K562 (cell line): ENCODE measurements around the gene SMS. TPM values are rescaled to one million over a fixed set of nuclear protein-coding genes. Genes with fewer than 3 reads are reported as not detected.

Experiments used
- ATAC-seq: fragments of 200-7000 bp; cut with Tn5 transposase; 3 replicates; pipeline ENCODE4 v1.9.1; 2020; ENCODE audit warnings: moderate library complexity
- BruUV-seq: library from RNA; stranded (reverse); fragments of 400-500 nt; replicated peaks from 2 replicates; lab custom pipeline; 2021; lab: Mats Ljungman, UMichigan
- CTCF ChIA-PET: fragments of 300-600 bp; formaldehyde crosslinking; extraction: SDS; loops from one replicate; lab custom pipeline; 2021; ENCODE audit warnings: low intra/inter-chr PET ratio; lab: Yijun Ruan, JAX
- POLR2A ChIA-PET: fragments of 300-600, 350-650 bp; sonication (Branson Sonifier 250); formaldehyde crosslinking; extraction: SDS; loops from one replicate; lab custom pipeline; 2021; ENCODE audit warnings: antibody characterized with exemption, inconsistent platforms; lab: Yijun Ruan, JAX
- DNase-seq, 4 experiments: peaks; one replicate each; pipeline versions ENCODE4 v3.0.0 to v3.0.0-alpha.2; 2011 to 2018; ENCODE audit warnings: low spot score in 3 of 4, mixed read lengths in 3 of 4; ENCODE audit errors: extremely low read depth in 1 of 4
- FAIRE-seq: peaks from 2 replicates; lab custom pipeline; 2011; peaks lifted over from hg19 to GRCh38; lab: Jason Lieb, UNC
- H2AFZ ChIP-seq: 2 replicates; pipeline ENCODE4 v1.6.0; 2011; ENCODE audit warnings: low read depth, low read length, control low read depth, inconsistent platforms
- H3K27ac ChIP-seq: fragments of 200-600 bp; 3 replicates; pipeline ENCODE4 v1.8.0; 2011; ENCODE audit warnings: low read depth, mild to moderate bottlenecking, control low read depth, inconsistent platforms, low read length, moderate library complexity, mixed read lengths; ENCODE audit errors: extremely low read depth
- H3K27me3 ChIP-seq, 2 experiments: fragments of 300-600 bp in 1 of 2; 2 replicates in 1 of 2; 3 replicates in 1 of 2; pipeline versions ENCODE4 v1.6.0 to v1.8.0; 2011; ENCODE audit warnings: inconsistent platforms in 2 of 2, low read length in 2 of 2, mild to moderate bottlenecking in 1 of 2, mixed read lengths in 1 of 2, moderate library complexity in 1 of 2; ENCODE audit not compliant: control insufficient read depth in 2 of 2, insufficient read depth in 2 of 2
- H3K36me3 ChIP-seq: fragments of 300-600 bp; 3 replicates; pipeline ENCODE4 v1.8.0; 2011; ENCODE audit warnings: mild to moderate bottlenecking, low read length, inconsistent platforms; ENCODE audit not compliant: control insufficient read depth, insufficient read depth
- H3K4me1 ChIP-seq, 2 experiments: fragments of 200-600 bp in 1 of 2; replicated peaks in 1 of 2; 2 replicates in 1 of 2; 3 replicates in 1 of 2; pipeline versions ENCODE4 v1.5.1 to v1.8.0; 2011; ENCODE audit warnings: inconsistent platforms in 2 of 2, low read length in 2 of 2, mild to moderate bottlenecking in 1 of 2, mixed read lengths in 1 of 2, moderate library complexity in 1 of 2; ENCODE audit not compliant: control insufficient read depth in 2 of 2, insufficient read depth in 2 of 2
- H3K4me2 ChIP-seq: 2 replicates; pipeline ENCODE4 v1.6.1; 2011; ENCODE audit warnings: low read length, control low read depth, inconsistent platforms, mixed read lengths; ENCODE audit not compliant: insufficient read depth
- H3K4me3 ChIP-seq: fragments of 200-600 bp; sonication (generic), shearing (Covaris generic); 2 replicates; pipeline ENCODE4 v1.5.1; 2016; ENCODE audit warnings: control low read depth, inconsistent platforms
- H3K79me2 ChIP-seq: fragments of 200-600 bp; 3 replicates; pipeline ENCODE4 v1.8.0; 2011; ENCODE audit warnings: low read length, inconsistent platforms; ENCODE audit not compliant: control insufficient read depth, insufficient read depth
- H3K9ac ChIP-seq, 2 experiments: 2 replicates each; pipeline versions ENCODE4 v1.6.0 to v1.6.1; 2011; ENCODE audit warnings: low read depth in 2 of 2, low read length in 2 of 2, control low read depth in 1 of 2, inconsistent platforms in 1 of 2, mild to moderate bottlenecking in 1 of 2, mixed read lengths in 1 of 2; ENCODE audit not compliant: insufficient read depth in 1 of 2
- H3K9me1 ChIP-seq: one replicate; pipeline ENCODE4 v1.6.0; 2011; ENCODE audit warnings: inconsistent platforms, mild to moderate bottlenecking, low read length, moderate library complexity; ENCODE audit not compliant: control insufficient read depth, insufficient read depth
- H3K9me3 ChIP-seq: replicated peaks from 2 replicates; pipeline ENCODE4 v1.5.1; 2011; ENCODE audit warnings: low read depth, low read length, inconsistent platforms; ENCODE audit not compliant: control insufficient read depth, insufficient read depth
- H4K20me1 ChIP-seq: replicated peaks from 2 replicates; pipeline ENCODE4 v1.6.1; 2011; ENCODE audit warnings: low read length, inconsistent platforms, mixed read lengths; ENCODE audit not compliant: control insufficient read depth, insufficient read depth
- PHTF2 ChIP-seq: fragments of 250-450 bp; sonication (Bioruptor Pico); IDR thresholded peaks from 2 replicates; pipeline ENCODE4 v1.5.0; 2021; ENCODE audit warnings: mild to moderate bottlenecking
- TCF3 ChIP-seq: sonication (generic); formaldehyde crosslinking; IDR thresholded peaks from 2 replicates; pipeline ENCODE4 v1.4.0; 2020; ENCODE audit warnings: mild to moderate bottlenecking, missing genetic modification reagents
- TRIM28 ChIP-seq: fragments of 450-650 bp; IDR thresholded peaks from 2 replicates; pipeline ENCODE4 v1.6.1; 2017
- ZBED1 ChIP-seq: IDR thresholded peaks from 2 replicates; pipeline ENCODE4 v1.6.1; 2014
- ZEB2 ChIP-seq: fragments of 450-650 bp; IDR thresholded peaks from 2 replicates; pipeline ENCODE4 v1.6.1; 2016
- WGBS: fragments of 100-300 bp; shearing (Covaris generic); methylation state at CpG from one replicate; pipeline ENCODE4 v1.1.6; 2016; ENCODE audit warnings: low coverage, mixed read lengths; ENCODE audit not compliant: insufficient coverage; ENCODE audit errors: missing lambda C conversion rate; 5-methylcytosine and 5-hydroxymethylcytosine counted together
- in situ Hi-C: fragments of 300-500 bp; cut with MboI; formaldehyde crosslinking; loops from 4 replicates; pipeline ENCODE4 v1.15.0; 2018; ENCODE audit warnings: inconsistent platforms, mixed read lengths
- intact Hi-C: fragments of 100-400 bp; cut with micrococcal nuclease; formaldehyde crosslinking; loops from 2 replicates; pipeline ENCODE4 v1.14.2; 2022
- polyA plus RNA-seq, 8 experiments: library from polyadenylated mRNA; depleted of rRNA in 4 of 8; stranded (reverse) in 5 of 8; unstranded in 3 of 8; fragments of >200 nt; fragmentation: Nextera tagmentation in 2 of 8; fragmentation: Illumina TruSeq in 1 of 8; extraction: Ambion mirVana in 2 of 8; extraction: Trizol in 1 of 8; gene quantifications; 2 replicates each; pipeline versions ENCODE4 v1.2.1 to v1.2.3, GENCODE V29; 2011 to 2014; ENCODE audit warnings: inconsistent platforms in 1 of 8, missing spikeins in 1 of 8
- total RNA-seq, 7 experiments: library from RNA; depleted of rRNA in 6 of 7; stranded (reverse); fragments of >200 nt in 6 of 7; fragmentation: Illumina TruSeq in 2 of 7; extraction: Trizol in 2 of 7; gene quantifications; 2 replicates each; pipeline versions ENCODE4 v1.2.1 to v1.2.3, GENCODE V29; 2011 to 2021; ENCODE audit warnings: low replicate concordance in 1 of 7

The SMS gene
- total and polyA plus RNA-seq, 9 of the 15 experiments (the other 6 are each of a cell fraction or from before 2014, with no cell fraction given): 71.1 to 193 (median 152) TPM

GRCh38 chrX:21973321-21974010 is 33.0 kb downstream of the SMS start:
- intact Hi-C loops: loop anchor here (5.0 kb wide), 2 partner anchors 41 to 136 kb away; partner anchors contain the start of gene MBTPS2
- Histone ChIP-seq H3K36me3 (peaks cover 89% of the 10 kb centered on the region), H3K4me2 (no peak overlapping the region), H3K27ac (no peak overlapping the region), H4K20me1 (no peaks in the 10 kb centered on the region), H3K79me2 (no peaks in the 10 kb centered on the region; the same call in 2 of the 3 replicates), H2AFZ (no peak overlapping the region), H3K9me3 (no peaks in the 10 kb centered on the region), H3K4me1 (no peaks in the 10 kb centered on the region; a peak in 2 of 5 replicates), H3K4me3 (no peak overlapping the region), H3K9ac (no peak overlapping the region), H3K9me1 (peaks cover 2% of the 10 kb centered on the region), H3K27me3 (no peaks in the 10 kb centered on the region)
- no peak for ATAC-seq
- no peak for FAIRE-seq
- no peak for DNase-seq
- ChIA-PET POLR2A (interaction anchor here (0.5 kb wide), 1 partner anchor 1629 kb away, joined by 3 read pairs; no protein-coding TSS in a partner anchor), CTCF (interaction anchor here (1.1 kb wide), 1 partner anchor 135 kb away, joined by 5 read pairs; no protein-coding TSS in a partner anchor)
- in situ Hi-C loops: no loop called here
- TF ChIP-seq ZEB2 (no peak), TCF3 (no peak), ZBED1 (no peak), TRIM28 (no peak)
- WGBS: 76% methylated on average over 9 of the region's 12 CpGs
- BruUV-seq: no TSS peak

GRCh38 chrX:21974011-21974385 is 33.5 kb downstream of the SMS start:
- H3K4me1 ChIP-seq: no peaks in the 10 kb centered on the region; a peak in 2 of 5 replicates
- FAIRE-seq (no peak), DNase-seq (no peak), ATAC-seq (no peak)
- H3K9ac ChIP-seq: no peak overlapping the region
- H3K9me3 ChIP-seq: no peaks in the 10 kb centered on the region
- ChIA-PET POLR2A (interaction anchor here (0.5 kb wide), 1 partner anchor 1630 kb away, joined by 3 read pairs; no protein-coding TSS in a partner anchor), CTCF (no interaction called here)
- H3K36me3 ChIP-seq: peaks cover 89% of the 10 kb centered on the region
- no peaks in the 10 kb centered on the region for H4K20me1 ChIP-seq
- no peak overlapping the region for H3K27ac ChIP-seq
- no peak overlapping the region for H3K4me3 ChIP-seq
- H3K9me1 ChIP-seq: peaks cover 2% of the 10 kb centered on the region
- 82% methylated on average over 2 of the region's 2 CpGs for WGBS
- H3K4me2 ChIP-seq: no peak overlapping the region
- H3K27me3 ChIP-seq: no peaks in the 10 kb centered on the region
- no peak for TF ChIP-seq PHTF2 (CRISPR knock-in tag)
- intact Hi-C loops (loop anchor here (5.0 kb wide), 2 partner anchors 42 to 137 kb away; partner anchors contain the start of gene MBTPS2), in situ Hi-C loops (no loop called here)
- no TSS peak for BruUV-seq
- H2AFZ ChIP-seq: no peak overlapping the region
- no peaks in the 10 kb centered on the region; the same call in 2 of the 3 replicates for H3K79me2 ChIP-seq
